NCI-H2081 treated with DMSO at 0.1 percent for 48 hours (cell line): Measurements from ENCODE around the gene GOLGB1.
"Not testable (repeated sequence)": the region's sequence is repeated elsewhere in the genome, so short reads cannot be mapped to it uniquely, and the experiment has no call there.

Experiments used
- DNase-seq: peaks from one replicate; lab custom pipeline; 2025; lab: John Stamatoyannopoulos, UW

The GOLGB1 gene

GRCh38 chr3:121739902-121740301 is 9.6 kb downstream of the GOLGB1 start:
- DNase-seq: no peak

DNA sequence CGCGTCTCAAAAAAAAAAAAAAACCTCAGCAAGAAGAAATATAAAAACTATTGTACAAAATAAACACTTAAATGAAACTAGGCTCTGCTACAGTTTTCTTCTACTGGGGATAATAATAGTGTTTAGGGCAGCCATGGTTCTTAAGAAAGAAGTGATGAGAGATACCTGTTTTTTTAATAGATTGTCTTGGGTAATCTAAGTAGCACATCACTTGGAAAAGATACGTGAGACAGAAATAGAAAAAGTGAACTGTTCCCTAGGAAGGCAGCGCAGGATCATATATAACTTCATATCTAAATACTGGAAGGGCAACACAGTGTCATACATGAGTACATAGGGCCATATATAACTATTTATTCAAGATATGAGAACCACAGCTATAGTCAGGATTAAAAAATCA is 11.9 kb downstream of the GOLGB1 start:
- no peak for DNase-seq

- DNase-seq: no peak
Measured at GRCh38 chr3:121736112-121736511, 13.4 kb downstream of the GOLGB1 start.

DNA sequence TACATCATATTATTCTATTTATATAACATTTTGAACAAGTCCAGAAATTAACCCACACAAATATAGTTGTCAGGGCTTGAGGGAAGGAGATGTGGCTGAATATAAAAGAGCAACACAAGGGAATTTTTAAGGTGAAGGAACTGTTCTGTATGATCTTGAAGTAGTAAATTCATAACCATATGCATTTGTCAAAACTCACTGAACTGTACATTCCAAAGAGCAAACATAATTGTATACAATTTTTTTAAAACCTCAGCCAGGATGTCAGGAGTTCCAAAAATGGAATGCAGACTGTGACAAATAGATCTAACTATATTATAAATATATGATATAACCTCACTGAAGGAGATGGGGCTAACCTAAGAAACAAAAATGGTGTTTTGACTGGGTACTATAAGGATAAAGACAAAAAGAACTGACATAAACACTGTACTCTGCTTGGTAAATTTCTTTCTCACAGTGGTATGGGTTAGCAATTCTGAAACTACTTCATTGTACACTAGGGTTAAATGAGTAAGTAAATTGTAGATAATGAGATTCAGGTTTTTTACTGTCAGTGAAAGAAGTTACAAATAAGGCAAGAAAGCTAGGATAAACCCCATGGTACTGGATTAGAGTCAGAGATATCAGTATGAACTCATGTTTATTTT is 14.4 kb downstream of the GOLGB1 start:
- no peak for DNase-seq

DNA sequence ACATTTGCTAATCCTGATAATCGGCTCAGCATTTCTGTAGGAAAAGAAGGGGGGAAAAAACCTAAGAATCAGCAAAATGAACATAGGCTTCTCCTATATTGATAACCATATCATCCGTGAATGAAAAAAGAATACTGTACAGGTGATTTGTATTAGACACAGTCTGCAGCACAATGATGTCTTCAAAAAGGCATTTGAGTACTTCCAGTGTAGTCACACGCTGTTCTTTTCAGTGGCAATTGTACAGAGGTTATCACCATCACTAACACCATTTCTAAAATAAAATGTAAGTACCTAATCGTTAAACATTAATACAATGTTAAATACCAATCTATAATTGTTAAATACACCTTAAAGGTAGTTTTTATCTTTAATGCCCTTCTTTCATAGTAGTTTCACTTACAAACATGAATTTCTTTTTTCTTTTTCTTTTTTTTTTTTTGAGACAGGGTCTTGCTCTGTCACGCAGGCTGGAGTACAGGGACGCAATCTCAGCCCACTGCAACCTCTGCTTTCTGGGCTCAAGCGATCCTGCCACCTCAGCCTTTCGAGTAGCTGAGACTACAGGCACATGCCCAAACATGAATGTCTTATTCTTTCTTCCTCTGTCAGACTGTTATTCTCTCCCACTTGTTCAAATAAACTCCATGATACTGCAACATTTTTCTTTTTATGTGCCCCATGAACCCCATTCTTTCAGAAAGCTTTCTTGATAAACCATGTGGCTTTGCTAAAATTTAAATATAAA is 18.4 kb downstream of the GOLGB1 start:
- DNase-seq: no peak

DNA sequence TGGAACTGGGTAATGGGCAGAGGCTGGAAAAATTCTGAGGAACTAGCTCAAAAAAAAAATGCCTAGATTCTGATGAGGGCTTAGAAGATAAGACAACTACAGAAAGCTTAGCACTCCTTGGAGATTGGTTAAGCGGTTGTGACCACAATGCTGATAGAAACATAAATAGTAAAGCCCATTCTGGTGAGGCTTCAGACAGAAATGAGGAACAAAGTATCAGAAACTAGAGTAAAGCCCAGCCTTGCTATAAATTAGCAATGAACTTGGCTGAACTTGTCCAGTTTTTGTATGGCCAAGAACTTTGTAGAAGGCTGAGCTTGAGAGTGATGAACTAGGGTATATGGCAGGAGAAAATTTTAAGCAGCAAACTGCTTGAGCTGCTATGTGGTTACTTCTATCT is 25.4 kb downstream of the GOLGB1 start:
- DNase-seq: no peak

DNA sequence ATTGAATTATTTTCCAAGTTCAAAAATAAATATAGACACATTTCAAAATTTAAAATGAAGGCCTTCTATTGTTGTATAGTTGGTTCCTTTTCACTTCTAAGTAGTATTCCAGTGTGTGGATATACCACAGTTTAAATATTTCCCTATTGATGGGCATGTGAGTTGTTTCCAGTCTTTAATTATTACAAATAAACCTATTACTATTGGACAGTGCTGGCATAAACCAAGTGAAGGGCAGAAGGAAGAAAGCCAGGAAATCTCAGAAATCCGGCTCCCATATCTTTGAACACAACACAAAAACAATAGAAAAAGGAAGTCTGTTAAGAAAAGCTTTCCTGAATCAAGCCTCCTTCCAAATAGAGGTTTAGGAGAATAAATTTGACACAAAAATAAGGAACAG is 26.1 kb downstream of the GOLGB1 start:
- no peak for DNase-seq

GRCh38 chr3:121722411-121722810 is 27.1 kb downstream of the GOLGB1 start:
- no peak for DNase-seq

- DNase-seq: no peak
Measured at GRCh38 chr3:121720163-121720562, 29.4 kb downstream of the GOLGB1 start.

GRCh38 chr3:121719423-121719822 is 30.1 kb downstream of the GOLGB1 start:
- DNase-seq: no peak

GRCh38 chr3:121718205-121718846 is 31.2 kb downstream of the GOLGB1 start:
- no peak for DNase-seq

DNA sequence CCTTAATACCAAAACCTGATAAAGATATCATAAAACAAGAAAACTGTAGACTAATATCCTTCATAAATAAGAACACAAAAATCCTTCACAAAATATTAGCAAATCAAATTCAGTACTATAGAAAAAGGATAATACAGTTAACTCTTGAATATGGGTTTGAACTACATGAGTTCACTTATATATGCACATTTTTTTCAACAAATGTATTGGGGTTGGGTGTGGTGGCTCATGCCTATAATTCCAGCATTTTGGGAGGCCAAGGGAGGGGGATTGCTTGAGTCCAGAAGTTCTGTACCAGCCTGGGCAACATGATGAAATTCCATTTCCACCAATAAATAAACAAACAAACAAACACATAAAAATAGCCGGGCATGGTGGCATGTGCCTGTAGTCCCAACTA is 39.2 kb downstream of the GOLGB1 start:
- DNase-seq: no peak

GRCh38 chr3:121707531-121708273 is 41.8 kb downstream of the GOLGB1 start:
- DNase-seq: no peak

- no peak for DNase-seq
Measured at GRCh38 chr3:121705541-121705940, 44.0 kb downstream of the GOLGB1 start.

DNA sequence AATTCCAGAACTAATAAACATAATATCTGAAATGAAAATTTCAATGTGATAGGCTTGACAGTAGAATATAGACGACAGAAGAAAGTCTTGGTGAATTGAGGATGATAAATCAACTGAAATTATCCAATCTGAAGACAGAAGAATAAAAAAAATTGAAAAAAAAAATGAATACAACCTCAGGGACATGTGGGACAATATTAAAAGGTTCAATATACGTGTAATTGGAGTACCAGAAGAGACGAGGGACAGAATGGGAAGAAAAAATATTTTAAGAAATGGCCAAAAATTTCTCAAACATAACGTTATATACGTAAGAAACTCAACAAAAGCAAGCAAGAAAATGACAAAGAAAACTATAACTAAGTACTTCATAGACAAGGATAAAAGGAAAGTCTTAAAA is 45.6 kb downstream of the GOLGB1 start:
- DNase-seq: no peak

- DNase-seq: no peak
Measured at GRCh38 chr3:121698901-121699300, 50.6 kb downstream of the GOLGB1 start.

DNA sequence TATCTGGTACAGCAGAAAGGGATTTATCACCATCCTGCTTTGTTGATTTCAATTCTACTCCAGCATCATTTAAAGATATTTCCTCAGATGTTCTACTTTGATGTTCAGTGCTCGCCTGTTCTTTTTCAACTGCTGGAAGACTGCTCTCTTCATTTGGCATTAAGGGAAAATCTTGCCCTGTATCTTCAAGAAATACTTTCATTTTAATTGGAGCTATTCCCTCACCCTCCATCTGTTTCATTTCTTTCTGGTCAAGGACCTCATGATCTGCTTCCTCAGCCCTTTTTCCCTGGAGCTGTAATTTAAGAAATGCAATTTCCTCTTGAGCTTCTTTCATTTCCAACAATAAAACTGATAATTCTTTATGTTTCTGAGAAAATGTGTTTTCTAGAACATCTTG is 51.1 kb downstream of the GOLGB1 start:
- DNase-seq: no peak

- DNase-seq: no peak
Measured at GRCh38 chr3:121696186-121696585, 53.4 kb downstream of the GOLGB1 start.

GRCh38 chr3:121692010-121692699 is 57.4 kb downstream of the GOLGB1 start:
- DNase-seq: no peak

GRCh38 chr3:121690777-121691405 is 58.6 kb downstream of the GOLGB1 start:
- DNase-seq: no peak

DNA sequence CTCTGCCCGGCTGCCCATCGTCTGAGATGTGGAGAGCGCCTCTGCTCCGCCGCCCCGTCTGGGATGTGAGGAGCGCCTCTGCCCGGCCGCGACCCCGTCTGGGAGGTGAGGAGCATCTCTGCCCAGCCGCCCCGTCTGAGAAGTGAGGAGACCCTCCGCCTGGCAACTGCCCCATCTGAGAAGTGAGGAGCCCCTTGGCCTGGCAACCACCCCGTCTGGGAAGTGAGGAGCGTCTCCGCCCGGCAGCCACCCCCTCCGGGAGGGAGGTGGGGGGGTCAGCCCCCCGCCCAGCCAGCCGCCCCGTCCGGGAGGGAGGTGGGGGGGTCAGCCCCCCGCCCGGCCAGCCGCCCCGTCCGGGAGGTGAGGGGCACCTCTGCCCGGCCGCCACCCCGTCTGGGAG is 60.8 kb downstream of the GOLGB1 start:
- DNase-seq: not testable (repeated sequence)

DNA sequence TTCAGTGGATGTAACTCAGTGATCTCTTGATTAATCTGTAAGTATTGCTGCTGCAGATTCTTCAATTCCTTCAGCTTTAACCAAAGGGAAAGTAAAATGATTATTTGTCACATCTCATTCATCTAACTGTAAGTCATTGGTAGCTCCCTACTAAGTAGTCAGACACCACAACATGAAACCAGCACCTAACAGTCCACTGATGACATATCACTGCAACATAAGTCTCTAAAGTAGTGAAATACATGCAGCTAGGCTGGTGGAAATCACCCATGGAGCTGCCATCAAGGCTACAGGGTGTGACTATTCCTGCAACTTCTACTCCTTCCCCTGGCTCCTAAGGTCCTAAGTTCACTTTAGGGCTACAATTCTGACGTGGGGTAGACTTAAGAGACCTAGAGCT is 67.7 kb downstream of the GOLGB1 start:
- DNase-seq: no peak
